DMS153 treated with DMSO at 0.1 percent for 48 hours (cell line): ENCODE data around the gene GPC6.

Experiments used
- DNase-seq: peaks from one replicate; lab custom pipeline; 2025; ENCODE audit not compliant: unreplicated experiment; lab: John Stamatoyannopoulos, UW

GPC6 gene

DNA sequence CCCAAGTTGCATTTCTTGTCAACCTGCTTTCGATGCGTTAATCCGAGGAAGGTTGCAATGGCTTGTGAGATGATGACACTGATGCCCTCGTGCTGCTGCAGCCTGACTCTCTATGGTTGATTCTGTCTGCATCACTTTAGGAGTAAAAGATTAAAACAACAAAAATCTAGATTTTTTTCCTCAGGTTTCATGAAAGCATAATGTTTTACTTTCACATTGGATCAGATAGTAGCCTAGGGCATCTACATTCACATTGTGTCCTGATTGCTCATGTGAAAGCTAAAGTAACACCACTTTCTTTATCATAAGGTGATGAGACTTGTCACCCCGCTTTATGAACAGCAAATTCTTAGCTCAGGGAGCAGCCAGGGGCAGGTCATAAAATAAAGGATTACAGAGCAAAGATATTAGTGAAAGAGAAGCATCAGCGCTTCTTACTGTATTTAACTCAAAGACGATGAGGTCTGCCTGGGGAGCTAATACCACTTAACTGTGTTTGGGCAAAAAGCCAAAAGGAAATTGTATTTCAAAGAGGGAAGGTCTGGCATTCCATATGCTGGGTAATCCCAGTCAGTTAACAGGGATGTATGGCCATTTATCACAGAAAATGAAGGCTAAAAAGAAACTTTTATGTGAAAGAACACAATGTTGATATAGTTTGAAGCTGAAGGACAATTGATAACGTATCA is 270.5 kb downstream of the GPC6 start:
- peak; percentile 28 for DNase-seq

DNA sequence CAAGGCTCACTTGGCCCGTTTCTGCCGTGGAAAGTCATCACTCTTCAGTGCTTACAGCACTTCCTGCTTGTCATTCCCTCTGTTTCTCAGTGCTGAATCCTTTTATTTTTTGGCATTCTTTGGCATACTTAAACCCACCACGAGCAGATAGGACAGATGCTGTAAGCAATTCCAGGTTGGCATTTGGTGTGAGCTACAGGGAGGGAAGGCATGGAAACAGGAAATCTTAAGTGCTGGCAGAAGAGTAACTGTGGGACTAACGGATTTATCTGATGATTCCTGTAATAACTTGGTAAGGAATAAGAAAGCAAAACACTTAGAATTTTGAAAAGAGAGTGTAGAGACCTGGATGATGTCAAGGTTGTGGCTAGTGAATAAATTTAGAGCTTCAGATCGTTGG is 273.4 kb downstream of the GPC6 start:
- DNase-seq = no peak

DNA sequence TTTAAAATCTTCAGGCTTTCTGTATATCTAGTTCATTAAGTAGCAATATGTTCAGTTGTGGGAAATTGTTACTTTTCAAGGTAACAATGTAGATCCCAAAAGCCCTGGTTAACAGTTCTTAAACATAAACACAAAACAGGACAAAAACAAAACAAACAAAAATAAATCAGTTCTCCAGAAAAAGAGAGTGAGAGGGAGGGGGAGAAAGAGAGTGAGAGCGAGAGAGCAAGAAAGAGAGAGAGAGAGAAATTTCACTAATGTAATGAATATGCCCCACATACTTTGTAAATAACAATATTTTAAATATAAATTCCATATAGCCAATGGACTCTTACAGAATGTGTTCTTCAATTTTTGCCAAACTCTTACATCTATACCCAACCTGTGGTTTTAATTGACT is 275.5 kb downstream of the GPC6 start:
- no peak for DNase-seq

DNA sequence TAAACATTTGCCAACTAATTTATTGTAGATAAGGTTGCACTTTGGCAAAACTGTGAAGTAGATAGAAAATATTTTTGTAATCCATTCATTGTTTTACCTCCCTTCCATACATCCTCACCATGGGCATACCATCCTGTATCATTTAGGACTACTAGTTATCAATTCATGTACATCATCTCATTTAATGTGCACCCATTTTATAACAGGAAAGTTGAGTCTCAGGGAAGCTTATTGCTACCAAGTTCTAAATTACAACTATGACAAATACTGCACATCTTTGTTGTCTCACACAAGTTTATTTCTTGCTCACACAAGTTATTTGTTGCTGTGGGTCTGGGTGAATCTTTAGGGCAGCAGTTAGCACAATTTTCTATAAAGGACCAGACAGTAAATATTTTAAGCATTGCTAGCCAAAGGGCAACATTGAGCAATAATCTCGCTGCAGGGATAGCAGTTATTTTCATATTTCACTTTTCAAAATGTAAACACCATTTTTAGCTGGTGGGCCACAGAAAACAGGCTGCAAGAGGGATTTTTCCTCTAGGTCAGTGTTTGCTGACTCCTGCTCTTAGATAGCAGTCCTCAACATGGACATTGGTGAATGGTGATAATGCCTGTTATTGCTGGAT is 276.5 kb downstream of the GPC6 start:
- no peak for DNase-seq

DNA sequence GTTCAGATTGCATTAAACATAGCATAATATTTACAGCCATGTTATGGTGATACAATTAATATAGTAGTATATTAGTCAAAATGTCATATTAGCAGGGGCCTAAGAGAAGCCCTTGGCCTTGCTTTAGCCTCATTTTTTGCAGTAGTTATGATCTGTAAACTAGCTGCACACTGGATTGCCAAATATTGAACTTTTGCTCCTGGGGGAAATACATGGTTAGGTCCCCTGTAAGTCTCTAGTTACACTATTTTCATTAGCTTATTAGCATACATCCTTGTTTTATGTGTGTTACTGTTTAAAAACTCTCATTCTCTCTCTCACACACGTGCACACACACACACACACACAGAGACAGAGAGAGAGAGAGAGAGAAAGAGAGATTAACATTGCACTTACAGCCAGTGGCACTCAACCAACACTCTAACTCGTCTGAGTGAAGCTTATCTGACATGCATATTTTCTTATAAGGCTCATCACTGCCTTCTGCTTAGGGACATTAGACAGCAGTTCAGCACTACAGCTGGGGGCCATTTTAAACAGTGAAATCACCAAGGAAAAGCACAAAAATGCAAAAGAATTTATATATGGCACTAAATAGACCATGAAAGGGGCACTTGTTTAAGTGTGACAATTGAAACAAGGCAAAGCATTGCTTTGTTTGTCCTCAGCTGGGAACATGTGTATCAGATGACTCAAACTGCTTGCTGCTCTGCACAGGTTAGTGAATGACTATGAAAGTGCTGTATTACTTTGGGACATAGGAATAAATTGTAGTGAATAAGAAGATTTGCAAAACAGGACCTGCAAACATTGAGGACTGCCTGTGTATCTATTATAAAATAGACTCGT is 278.7 kb downstream of the GPC6 start:
- no peak for DNase-seq

DNA sequence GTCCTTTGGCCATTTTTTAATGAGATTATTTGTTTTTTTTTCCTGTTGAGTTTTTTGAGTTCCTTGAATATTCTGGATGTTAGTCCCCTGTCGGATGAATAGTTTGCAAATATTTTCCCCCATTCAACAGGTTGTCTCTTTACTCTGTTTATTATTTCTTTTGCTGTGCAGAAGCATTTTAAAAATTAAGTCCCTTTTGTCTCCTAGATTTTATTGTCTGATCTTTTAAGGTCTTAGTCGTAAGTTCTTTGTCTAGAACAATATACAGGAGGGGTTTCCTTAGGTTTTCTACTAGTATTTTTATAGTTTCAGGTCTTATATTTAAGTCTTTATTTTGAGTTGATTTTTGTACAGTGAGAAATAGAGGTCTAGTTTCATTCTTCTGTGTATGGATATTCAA is 284.4 kb downstream of the GPC6 start:
- no peak for DNase-seq

DNA sequence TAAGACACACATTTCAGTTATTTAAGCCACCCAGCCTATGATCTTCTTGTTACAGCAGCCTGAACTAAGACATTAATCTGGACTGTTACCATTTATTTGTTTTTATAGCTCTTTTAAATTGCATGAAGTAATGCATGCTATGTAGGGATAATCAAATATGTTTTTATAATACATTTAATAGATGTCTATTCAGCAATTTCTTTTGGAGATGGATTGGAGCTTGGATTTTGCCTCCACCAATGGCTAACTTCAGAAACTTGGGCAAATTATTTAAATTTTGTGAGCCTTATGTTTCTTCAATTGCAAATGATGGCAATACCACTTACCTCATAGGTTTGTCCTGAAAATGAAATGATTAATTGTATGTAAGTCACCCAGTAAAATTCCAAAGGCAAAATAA is 288.7 kb downstream of the GPC6 start:
- DNase-seq = no peak

DNA sequence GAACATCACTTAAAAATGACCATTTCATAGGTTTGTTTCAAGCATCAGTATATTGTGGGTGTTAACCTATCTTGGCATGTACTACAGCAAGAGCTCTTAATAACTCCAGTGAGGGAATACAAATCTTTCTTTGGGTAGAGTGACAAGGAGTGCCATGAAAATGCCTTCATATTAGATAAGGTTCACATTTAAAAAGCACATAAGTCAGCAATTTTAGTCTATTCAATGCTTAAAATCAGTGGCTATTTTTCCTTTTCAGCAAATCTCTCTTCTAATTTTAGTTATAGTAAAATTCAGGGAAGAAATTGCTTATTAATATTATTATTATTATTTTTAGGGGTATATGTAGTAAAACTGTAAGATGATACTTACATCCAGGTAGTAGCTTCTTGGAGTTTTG is 291.1 kb downstream of the GPC6 start:
- DNase-seq = no peak

DNA sequence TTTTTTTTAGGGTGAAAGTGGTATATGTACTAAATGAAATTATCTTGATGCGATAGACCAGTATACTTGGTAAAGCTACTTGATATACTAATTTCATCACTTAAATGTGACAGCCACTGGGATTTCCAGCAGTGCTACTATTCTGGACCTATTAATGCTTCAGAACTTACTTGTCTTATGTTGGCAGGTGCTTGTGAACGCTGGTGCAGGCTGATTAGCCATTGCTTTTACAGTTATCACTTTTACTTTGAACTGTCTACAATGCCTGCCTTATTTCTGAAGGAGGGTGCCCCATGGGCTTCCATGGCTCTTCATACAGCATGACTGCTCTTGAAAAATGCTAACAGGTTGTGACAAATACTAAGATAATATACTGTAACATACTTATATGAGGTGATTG is 294.7 kb downstream of the GPC6 start:
- DNase-seq = no peak

DNA sequence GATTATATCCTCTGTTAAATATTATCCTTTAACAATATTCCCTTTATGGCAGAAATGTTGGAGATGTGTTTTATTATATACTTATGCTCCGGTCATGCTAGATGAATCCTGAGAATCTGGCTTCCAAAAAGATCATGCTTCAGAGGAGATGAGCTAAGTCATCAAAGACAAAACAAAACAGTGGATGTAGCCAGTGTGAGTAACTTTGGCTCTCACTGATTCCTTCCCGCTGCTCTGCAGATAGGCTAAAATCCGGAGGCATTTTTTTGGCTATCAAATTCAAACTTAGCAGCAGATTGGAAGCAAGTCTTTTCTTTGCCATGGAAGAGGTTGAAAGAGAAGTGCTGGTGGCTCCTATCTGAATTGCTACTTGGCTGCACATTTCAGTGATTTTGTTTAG is 295.9 kb downstream of the GPC6 start:
- DNase-seq = no peak

DNA sequence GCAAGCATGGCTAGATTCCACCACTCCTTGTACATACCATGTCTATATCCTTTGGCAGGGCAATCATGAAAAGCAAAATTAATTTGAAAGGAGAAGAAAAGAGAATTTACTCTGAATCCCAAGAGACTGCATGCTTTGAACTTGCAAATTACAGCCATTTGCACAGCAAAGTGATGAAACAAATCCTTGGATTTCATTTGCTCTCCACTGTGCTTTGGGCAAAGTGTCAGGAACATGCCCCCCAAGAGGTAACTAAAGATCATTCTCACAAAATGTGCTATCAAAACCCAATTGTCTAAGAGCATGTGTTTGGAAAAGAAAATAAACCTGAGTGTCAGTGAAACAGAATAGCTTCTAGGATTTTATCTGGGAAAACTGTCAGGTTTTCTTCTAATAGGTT is 298.5 kb downstream of the GPC6 start:
- no peak for DNase-seq

DNA sequence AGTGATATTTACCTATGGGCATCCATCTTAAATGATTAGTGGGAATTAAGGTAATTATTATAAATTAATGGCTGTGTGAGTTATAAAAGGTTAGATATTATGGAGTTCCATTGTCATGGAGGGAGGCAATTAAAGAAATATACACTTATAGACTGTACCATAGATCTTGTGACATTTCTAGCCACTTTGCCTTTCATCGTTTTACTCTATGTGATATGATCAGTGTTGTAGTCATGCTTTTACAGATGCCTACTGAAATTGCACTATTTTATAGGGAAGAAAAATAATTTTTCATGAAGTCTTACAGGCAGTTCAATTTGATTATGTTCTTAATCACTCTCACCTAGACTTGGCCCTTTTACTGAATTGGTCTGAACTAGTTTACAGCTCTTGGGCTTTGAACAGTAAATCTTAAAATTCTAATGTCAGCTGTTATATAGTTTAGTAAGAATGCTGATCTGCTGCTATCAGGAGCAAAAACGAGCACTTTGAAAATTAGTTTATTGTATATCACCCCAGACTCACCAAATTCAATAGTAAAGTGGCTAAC is 301.2 kb downstream of the GPC6 start:
- DNase-seq = no peak

DNA sequence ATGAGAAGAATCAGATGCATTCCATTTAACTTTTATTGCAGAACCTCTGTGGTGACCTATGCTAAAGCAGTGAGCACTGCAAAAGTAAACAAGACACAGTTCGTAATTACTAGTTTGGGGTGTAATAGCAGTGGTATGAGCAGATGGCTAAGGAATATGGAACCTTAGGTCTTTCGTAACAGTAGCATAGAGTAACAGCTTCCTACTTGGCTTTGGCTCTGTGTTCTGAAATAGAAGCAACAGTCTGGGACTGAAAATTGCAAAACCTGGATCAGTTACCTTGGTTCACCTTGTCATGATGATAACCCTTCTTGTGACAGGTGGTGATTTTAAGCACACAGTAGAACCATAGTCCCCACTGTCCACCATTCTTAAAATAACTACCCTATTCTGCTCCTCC is 303.4 kb downstream of the GPC6 start:
- no peak for DNase-seq

DNA sequence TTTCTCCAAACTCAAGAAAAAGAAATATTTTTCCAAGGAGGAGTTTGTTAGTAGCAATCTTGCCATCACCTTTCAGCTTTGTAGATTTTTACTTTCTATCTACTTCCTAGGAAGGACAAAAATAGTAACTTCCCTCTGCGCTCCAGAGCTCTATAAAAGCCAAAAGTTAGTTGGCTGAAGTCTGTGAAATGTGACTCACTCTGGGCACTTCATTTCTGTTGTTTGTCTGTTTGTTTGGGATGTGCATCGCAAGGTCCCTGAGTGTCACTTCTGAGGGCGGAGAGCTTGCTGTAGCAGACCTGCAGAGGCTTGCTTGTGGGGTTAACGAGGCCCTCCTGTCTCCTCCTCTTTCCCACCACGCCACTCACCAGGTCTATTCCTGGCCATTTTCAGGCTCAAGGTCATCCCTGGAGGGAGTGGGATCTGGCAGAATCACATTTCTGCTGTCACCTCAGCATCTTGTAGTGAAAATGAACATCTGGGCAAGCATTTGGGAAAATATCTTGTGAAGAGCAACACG is 307.6 kb downstream of the GPC6 start:
- DNase-seq = no peak

DNA sequence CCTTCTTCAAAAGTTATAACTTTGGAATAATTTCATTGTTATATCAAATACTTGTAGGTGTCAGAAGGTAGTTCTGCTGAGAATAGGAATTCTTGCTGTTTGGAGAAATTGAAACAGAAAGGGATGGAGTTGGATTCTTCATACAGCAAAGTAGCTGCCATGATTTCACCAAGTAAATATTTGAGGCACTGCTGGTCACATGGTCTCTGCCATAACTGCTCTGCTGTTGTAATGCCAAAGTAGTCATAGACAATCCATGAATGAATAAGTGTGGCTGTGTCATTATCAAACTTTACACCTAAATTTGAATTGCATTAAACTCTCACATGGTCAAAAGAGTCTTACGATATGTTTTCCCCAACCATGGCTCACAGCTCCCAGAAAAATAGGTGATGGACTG is 308.6 kb downstream of the GPC6 start:
- DNase-seq = no peak

DNA sequence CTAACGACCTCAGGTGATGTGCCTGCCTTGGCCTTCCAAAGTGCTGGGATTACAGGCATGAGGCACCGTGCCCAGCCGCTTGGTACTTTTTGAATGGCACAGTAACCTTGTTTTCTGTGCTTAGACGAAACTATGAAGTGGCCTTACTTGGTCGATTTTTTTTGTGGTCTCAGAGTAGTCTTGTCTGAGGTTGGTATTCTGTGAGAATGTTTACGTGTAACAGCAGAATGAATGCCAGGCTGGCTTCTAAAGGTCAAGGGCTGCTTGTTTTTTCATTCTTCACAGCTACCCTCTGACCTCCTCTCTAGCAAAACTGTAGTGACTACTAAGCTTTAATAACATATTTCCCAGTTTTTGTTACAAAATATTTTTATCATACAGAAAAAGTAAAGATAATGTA is 313.3 kb downstream of the GPC6 start:
- DNase-seq = no peak

DNA sequence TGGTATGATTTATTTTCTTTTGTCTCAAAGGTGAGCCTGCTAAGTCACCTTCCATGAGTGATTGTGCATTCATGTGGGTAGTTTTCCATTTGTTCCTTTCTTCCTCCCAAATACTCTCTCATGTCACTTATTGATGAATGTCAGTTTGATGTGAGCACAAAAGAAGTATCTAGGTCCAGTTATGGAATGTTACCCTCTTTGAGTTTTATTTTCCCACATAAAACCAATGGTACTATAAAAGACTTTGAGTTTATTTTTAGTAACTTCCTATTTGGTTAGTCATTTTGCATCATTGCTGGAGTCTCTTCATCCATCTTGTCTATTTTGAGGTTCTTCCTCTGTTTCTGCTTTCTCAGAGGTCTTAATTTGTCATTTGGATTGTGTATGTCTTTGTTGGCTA is 321.3 kb downstream of the GPC6 start:
- DNase-seq = no peak

DNA sequence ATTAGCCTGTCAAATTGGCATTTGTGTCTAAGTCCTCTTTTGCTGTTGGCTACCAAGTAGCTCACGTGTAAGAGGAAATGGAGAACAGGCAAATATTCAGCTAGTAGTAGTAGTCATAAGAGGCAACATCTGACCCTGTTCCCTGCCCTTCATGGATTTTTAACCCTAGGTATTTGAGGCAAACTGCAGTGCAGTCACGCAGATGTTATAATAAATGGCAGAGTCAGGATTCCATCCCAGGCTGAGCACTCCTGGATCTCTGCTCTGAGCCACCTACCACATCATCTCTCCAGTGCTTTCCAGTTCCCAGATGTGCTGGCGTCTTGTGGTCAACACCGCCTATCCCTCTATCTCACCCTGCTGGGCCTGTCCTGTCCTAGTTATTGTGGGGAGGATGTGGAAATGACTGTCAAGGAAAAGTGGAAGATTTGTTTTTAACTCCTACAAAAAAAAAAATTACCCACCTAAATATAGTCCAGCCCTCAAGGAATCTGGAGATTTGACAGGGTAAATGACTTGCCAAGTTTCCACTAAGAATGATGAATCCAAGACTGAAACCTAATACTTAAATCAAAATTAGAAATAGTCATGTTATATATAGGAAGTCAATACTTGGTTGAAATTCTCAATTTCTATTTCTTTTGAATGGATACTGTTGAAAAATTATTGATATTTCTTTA is 322.9 kb downstream of the GPC6 start:
- DNase-seq = no peak

DNA sequence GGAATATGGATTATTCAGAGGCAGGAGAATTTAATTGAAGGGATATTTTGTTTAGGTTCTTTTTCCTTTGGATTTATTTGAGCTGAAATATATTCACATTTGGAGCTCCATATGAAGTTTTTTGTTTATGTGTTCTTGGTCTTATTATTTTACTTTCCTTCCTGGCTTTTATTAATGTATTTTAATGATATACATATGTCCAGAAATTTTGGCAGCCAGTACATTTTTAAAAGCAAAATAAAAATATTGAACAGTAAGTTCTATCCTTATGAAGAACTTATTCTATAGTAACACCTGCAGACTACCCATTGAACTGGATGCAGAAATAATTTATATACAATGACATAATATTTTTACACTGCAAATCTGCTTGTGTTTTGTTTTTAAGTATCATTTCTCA is 323.6 kb downstream of the GPC6 start:
- DNase-seq = no peak

DNA sequence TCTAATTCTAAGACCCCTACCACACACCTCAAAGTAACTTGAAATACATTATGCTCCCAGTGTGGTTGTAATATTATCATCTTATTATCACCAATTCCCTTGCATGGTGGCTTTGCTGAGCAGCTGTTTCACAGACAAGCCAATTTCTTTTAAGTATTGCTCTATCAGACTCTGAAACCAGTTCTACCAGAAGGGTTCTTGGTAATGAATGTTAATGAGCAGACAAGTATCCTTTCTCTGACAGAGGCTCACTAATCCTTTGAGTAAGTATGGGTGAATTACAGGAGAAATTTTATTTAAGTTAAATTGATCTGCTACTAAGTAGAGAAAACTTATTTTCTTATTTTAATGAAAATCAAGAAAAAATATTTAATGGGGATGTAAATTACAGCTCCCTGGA is 326.0 kb downstream of the GPC6 start:
- DNase-seq = no peak

DNA sequence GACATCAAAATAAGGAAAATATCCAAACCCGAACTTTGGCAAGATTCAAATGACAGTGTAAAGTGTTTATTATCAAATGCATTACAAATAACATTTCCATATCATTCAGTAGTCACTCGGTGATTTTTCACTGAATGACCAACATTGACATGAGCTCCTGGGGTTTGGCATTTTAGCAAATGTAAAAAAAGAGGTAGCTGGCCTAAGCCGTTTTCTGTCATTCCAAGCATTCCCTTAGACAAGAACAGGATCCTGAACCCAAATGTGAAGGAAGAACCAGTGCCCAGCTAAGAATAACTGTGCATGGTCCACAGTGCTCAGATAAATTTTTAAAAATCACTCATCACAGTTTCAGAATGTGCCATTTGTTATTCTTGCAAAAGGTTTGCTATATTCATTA is 327.9 kb downstream of the GPC6 start:
- DNase-seq = no peak
